Kidney glomerular epithelial cell (primary cell): Measurements from ENCODE around the gene CCDC30.

Source experiments
- DNase-seq: peaks from one replicate; lab custom pipeline; 2025; lab: John Stamatoyannopoulos, UW

CCDC30 gene

GRCh38 chr1:42691157-42691498 is 228.0 kb downstream of the CCDC30 start:
- DNase-seq, result no peak

- no peak for DNase-seq
Observed at GRCh38 chr1:42692461-42692860, 229.4 kb downstream of the CCDC30 start.

GRCh38 chr1:42692911-42693310 is 229.8 kb downstream of the CCDC30 start:
- no peak for DNase-seq

GRCh38 chr1:42698081-42698813 is 235.2 kb downstream of the CCDC30 start:
- no peak for DNase-seq

GRCh38 chr1:42700006-42700405 is 236.9 kb downstream of the CCDC30 start:
- no peak for DNase-seq

GRCh38 chr1:42703888-42704464 is 240.9 kb downstream of the CCDC30 start:
- no peak for DNase-seq
